Stimulated activated CD8-positive, alpha-beta memory T cell treated with anti-CD3 and anti-CD28 coated beads, Interleukin-12 subunit alpha, Interleukin-12 subunit beta, amount 100 ng/mL, for 24 hours (primary cell): ENCODE results near the gene ADD3.

Experiments used
- DNase-seq: peaks from one replicate; pipeline ENCODE4 v3.0.0-alpha.2; 2020; ENCODE audit errors: extremely low read depth

ADD3 gene

DNA sequence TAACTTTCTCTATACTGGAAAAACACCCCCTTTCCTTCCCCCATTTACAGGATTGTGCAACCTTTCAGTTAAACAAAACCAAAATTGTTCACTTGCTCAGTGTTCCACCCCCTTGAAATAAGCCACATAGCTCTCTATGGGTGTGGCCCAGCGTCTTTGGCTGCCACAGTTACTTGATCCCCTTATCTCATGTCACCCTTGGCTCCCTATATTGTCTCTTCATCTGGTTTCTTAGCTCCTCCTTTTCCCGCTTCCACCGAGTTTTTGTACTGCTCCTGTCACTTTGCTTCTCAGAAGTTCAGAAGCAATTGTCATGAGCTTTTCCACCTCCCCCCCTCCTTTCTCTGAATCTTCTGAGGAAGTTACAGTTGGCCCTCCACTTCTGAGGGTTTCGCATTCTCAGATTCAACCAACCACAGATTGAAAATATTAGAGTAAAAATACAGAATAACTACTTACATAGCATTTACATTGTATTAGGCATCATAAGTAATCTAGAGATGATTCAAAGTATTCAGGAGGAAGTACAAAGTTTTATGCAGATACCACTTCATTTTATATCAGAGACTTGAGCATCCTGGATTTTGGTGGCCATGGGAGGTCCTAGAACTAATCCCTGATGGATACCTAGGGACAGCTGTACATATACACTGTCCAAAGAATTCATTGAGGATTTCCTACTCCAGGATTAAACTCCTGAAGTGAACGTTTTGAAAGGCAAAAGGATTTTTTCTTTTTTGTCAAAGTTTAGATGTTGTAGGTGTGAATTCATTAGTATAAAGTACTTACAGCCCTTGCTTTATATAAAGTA, 60.4 kb downstream of the ADD3 start:
- DNase-seq = no peak

DNA sequence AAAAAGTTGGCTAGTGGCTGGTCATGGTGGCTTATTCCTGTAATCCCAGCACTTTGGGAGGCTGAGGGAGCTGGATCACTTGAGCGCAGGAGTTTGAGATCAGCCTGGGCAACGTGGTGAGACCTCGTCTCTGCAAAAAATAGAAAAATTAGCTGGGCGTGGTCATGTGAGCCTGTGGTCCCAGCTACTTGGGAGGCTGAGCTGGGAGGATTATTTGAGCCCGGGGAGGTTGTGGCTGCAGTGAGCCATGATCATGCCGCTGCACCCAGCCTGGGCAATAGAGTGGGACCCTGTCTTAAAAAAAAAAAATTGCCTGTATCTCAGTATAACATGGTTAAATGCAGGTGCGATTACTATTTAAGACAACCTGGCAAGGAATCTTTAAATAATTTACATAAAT, 61.0 kb downstream of the ADD3 start:
- no peak for DNase-seq

DNA sequence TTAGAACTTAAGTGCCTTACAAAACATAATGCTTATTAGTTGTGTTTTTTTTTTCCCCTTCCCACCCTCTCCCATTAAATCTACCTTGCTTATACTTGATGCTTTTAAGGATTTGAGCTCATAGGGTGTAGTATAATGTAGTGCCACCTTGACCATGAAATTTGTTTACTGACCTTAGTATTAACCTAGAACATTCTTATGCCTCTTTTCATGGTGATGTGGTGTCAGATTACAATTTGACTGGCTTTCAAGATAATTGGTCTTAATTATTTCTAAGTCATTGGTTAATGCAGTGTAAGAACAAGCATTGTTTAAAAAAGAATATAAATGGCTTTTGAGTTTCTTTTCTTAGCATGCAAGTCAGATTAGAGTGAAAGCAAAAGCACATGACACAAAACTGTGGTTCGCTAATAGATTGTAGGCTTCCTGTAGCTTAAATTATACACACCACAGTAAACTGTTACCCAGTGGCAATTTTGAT, 61.8 kb downstream of the ADD3 start:
- no peak for DNase-seq

DNA sequence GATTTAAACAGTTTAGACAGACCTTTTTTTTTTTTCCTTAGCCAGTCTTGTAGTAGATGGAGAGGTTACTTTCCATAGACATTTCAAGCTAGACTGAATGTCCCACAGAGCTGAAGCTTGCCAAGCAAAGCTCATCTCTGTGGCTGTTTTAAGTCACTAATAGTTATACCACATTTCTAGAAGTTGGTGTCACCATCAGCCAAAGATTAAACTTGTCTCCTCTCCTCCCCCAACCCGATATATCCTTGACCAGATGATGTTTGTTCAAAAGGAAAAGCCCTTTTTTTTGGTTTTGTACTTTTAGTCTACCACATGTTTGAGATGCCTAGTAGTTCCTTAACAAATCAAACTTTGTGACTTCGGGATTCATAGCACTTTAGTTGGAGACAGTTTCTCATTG, 66.1 kb downstream of the ADD3 start:
- no peak for DNase-seq

DNA sequence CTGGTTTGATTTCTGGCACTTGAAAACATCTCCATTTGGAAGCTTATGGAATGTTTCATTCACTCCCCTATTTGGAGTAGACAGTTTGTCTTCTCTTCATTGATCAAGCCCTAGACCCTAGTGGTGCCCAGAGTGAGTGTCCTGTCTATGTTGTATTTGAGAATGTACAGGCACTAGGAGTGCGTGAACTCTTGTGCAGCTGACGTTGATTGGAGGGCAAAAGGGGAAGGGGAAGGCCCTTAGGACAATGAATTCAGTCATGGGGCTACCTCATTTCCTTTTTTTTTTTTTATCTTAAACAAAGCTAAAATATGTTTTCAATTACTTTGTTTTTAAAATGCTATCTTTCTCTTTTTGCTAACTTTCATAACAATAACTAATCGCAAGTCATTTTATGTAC, 66.5 kb downstream of the ADD3 start:
- no peak for DNase-seq

DNA sequence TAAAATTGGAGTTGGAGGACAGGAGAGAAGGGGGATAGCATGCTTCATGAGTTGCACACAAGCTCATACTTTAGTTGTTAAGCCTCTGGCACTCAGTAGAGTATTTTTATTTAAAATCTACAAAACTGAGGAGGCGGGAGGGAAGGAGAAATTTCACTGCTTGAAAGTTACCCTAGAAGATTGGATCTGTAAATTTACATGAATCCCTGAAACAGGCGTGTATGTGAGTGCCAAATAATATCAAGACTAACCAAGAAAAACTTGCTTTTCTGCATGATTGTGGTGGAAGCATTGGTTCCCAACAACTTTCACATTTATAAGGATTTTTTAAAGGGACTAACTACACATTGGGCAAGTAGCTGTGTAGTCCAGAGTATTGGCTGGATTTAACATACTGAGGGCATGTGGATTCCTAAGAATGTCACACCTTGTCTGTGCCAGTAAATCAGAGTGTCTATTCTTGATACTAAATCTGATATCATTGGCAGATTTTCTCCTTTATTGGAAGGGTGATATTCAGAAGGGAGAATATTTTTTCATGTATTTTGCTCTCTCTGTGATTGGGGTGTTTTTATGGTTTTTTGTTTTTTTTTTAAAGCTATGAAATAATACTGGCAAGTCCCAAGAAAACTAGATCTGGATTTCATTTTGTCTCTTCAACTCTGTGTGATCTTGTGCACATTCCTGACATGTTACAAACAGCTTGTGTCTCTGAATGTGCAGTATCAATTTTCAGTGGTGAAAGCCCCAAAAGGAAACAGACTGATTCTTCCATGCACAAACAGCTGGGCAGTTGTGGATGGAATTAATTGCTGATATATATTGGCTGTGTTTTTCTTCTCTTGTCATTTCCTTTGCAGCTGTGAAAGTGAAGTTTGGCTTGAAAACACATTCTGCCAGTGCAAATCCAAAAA, 67.2 kb downstream of the ADD3 start:
- DNase-seq = no peak

DNA sequence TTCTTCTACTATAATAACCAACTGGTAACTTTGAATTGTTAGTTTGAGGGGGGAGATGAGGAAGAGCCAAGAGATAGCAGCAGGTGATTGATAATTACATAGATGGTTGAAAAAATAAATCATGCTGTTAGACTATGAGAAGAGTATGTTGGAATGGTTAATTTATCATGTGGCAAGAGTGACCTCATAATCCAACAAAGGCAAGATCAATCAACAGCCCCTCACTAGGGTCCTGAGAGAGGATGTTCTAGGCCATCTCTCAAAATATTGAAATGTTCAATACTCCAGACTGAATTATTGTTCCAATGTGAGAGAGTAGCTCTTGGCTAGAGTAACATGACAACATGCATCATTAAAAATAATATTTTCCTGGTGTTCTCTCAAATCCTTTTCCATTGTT, 67.9 kb downstream of the ADD3 start:
- DNase-seq = no peak

DNA sequence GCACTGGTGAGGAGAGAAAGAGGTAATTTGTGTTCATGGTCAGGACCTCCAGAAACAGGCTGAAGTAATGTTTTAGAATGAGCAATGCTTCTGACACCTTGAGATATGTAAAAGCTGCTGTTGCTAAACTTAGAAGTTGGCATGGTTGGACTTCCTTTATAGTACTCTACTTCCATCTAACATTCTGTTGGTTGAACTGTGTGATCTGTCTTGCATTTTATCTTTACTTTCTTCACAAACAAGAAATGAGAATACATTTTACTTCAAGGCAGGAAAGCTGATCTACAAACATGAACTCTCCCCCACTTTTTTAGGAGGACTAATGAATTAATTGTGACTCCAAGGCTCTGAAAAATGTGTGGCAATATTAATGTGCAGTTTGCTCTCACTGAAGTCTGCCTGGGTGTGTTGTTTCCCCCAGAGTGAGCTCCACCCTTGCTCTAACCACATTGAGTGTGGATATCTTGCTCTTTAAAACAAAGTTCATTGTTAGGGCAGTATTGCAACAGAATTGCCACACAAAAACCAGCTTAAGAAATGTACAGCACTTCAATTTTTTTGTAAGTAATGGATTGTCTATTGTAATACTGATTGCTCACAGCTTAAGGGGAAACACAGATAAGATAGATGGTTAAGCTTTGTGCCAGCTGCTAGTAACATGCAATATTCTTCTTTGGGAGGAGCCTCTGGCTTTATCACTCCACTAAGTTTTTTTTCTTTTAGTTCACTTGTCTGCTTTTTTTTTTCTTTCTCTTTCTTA, 69.0 kb downstream of the ADD3 start:
- no peak for DNase-seq

DNA sequence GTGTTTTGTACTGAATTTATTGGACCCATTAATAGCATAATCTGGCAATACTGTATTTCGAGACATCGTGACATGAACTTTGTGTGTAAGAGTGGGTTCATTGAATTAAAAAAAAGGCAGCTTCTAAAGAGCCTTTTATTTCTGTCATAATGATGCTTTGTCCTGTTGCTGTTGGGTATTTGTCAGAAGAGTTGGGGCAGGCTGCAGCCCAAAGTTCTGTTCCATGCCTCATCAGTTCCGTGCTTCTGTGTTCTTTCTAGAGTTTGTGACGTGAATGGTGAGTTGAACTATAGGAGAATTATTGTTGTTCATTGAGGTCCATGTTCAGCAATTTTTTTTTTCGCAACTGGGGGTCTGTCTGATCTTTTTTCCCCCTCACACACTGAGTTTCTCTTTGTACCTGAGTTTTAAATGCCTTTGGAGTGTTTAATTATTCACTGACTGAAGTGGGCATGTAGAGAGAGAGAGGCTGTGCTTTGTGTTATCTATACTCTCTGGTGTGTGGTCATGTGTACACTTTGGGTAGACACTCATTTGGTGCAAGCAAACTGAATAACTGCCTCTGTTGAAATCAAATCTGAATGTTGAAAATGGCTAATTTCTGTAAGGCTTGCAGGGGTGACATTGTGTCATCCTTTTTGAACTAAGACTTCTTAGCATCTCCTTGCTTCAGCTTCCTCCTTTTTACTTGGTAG, 69.8 kb downstream of the ADD3 start:
- no peak for DNase-seq

DNA sequence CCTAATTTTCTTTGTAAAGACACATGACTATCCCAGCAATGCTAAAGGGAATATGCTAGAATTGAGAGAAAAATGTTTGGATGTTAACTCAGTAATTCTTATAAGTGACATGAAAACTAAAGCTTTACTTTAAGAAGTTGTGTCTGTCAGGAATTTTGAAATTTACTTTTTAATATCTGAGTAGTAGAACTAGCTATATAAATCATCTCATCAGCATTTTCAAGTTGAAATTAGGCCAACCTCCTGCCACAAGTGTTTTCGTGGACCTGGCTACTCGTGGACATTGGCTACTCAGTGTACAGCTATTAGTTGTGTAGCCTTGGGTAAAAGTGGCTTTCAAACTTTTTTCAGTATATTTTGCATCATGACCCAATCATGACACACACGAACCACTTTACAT, 70.5 kb downstream of the ADD3 start:
- no peak for DNase-seq

DNA sequence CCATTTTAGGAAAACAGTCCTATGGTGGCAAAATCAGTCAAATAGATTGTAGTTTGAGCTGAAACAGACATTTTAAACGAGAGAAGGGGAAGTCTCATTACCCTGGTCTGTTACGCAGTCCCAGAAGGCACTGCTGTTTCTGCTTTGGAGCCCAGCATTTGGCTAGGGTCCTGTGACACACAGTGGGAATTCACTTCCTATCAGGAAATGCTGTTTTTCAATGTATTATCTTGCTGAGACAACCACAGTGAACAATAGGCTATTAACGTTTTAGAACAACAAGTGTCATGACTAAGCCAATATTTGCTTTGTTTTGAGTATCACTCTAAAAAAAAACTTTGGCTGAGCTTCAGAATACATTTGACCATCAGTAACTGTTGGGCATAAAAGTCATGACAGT, 74.1 kb downstream of the ADD3 start:
- no peak for DNase-seq

DNA sequence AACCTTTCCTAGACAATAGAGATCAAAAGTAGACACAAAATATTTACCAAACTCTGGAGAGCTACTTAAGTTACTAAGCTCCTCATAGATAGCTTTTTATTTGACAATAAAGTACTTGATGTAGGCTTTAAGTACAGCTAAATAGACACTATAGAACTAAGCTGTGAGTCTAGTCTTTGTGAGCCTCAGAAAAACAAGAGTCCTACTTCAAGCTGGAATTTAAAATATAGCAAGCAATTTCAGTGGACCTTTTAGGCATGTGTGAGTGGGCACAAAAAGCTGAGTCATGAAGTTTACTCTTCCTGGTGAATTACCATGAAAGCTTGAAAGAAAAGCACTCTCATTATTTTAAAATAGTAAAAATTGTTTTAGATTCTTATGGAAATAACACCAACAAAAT, 76.1 kb downstream of the ADD3 start:
- DNase-seq = no peak

DNA sequence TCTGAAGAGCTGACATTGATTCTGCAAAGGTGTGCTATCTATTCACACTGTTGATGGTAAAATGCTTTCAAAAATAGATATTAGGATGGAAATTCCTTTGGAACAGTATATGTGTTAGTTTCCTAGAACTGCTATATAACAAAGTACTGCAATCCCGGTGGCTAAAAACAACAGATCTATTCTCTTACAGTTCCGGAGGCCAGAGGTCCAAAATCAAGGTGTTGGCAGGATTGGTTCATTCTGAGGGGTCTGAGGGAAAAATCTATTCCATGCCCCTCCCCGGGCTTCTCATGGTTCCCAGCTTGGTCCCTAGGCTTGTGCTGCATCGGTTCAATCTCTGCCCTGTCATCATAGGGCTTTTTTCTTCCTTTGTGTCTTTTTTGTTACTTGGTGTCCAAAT, 79.9 kb downstream of the ADD3 start:
- DNase-seq = no peak

DNA sequence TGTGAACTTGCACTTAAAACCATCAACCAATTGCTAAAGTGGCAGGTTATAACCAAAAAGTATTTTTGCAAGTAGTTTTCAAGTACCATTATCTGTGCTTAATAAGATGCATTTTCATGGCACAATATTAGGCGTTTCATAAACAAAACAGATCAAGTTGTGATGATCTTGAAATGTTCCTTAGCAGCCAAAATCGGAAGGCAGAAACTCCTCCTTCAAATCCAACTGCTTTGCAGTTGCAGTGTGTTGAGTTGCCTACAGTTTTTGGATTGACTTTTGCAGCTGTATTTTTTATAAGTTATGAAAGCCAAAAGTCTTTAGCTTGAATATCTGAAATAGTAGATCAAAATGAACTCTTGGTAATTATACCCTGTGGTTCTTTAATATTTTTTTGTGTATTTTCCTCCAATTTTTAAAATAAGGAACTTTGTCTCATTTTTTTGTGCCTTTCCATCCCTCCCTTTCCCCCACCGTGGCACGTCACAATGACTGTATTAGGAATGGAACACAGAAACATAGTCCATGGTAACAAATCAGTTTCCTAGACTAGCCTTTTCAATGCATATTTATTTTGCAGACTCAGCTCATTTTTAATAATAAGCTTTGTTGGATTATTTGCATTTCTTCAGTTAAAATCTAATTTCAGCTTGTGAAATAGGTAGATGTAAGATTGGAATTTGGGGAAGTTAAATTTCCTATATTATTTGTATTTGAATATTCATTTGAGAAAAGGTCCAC, 80.8 kb downstream of the ADD3 start:
- DNase-seq = no peak

DNA sequence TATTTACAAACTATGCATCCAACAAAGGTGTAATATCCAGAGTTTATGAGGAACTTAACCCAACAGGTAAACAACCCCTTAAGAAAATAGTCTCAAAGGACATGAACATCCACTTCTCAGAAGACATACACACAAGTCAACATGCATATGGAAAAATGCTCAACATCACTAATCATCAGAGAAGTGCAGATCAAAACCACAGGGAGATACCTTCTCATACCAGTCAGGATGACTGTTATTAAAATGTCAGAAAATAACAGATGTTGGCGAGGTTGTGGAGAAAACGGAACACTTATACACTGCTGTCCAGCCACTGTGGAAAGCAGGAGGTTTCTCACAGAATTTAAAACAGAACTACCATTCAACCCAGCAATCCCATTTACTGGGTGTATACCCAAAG, 84.0 kb downstream of the ADD3 start:
- no peak for DNase-seq

DNA sequence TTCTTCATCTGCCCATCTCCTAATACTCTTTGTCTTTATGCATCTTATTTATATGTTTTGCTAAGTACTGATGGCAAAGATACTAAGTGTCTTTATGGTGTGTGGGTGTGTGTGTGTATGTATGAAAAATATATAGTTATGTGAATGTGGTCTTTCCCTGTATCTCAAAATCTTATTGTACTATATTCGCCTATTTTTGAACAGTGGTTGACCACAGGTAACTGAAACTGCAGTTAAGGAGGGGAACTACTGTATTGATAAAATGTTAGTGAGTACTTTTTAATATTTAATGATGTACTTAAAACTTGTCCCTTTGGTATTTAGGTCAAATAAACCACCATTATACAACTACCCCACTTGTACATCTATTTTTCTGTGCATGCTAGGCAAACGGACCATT, 85.9 kb downstream of the ADD3 start:
- DNase-seq = no peak

DNA sequence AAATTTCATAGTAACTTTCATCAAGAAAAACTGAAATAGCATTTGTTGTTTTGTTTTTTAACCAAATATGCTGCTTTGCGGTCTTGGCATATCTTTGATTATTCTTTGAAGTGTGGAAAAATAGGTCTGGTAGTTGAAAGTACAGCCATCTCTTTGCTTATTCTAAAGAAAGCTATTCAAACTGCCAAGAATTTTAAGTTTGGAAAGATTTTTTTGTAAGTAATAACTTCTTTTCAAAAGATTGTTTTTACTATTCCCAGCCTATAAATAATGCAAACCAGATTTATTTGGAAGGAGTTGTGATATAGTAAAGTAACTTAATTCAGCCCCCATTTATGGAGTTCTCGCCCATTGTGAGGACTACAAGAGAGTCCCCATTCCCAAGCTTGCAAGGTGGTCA, 87.0 kb downstream of the ADD3 start:
- no peak for DNase-seq

DNA sequence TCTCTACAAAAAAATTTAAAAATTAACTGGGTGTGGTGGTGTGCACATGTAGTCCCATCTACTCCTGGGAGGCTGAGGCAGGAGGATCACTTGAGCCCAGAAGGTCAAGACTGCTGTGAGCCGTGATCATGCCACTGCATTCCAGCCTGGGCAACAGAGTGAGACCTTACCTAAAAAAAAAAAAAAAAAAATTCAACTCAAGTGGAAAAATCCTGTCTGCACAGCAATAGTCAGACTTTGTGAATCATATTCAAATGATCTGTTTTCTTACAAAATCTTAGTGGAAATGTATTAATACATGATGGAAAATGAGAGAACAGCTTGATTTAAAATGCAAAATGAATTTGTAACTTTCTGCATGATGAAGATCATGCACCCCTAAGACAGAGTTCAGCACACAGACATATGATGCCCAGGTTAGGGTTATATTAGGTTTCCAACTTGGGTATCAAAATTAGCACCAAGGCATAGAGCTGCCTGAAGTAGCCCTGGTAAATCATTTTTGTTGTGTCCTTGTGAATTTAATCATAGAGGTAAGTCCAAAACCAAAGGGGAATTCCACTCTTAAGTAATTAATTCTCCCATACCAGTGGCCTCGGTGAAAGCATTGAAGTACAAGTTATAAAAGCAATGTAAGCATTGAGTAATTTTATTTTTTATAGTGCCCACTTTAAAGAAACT, 93.8 kb downstream of the ADD3 start:
- DNase-seq = no peak

DNA sequence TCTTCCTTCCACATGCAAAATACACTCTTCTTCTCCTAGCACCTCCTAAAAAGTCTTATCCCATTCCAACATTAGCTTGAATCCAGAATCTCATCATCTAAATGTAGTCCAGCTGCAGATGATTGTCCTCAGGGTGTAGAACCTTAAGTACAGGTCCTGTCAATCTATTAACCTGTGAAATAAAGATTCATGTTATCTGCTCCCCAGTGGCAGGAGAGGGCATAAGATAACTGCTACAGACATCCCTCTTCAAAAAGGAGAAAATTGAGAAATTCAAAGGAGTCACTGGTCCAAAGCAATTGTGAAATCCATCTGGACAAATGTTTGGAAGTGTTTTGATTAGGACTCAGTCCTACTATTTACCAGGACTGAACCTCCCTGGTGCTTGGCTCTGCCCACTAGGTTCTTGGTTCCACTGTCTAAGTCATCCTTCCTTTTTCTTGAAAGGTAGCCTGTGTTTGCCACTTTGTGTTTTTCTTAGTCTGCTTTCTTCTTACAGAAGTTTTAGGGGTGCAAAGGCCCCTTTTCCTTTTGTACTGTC, 96.2 kb downstream of the ADD3 start:
- no peak for DNase-seq

DNA sequence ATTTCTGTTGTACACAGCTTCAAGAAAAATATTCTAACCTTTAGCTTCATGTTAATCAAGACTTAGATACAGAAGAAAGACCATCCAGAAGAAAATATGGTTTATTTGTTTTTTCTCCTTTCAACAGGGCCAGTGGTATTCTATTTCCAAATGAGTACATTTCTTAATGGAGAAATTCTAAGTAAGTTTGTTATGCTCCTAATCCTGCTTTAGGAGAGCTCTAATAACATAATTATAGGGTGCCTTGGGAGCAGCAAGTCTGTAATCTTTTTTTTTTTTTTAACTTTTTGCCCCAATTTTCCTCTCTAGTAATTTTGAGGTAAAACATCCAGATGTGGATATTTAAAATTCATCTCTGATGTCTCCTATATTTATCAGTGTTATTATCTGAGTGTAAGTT, 98.1 kb downstream of the ADD3 start:
- DNase-seq = no peak
